ENCODE results near the gene TCF23. TPM values are rescaled to one million over a fixed set of nuclear protein-coding genes. Genes with fewer than 3 reads are reported as not detected.

Gene TCF23
- not detected for total RNA-seq
- not detected for polyA plus RNA-seq (2013, experiment 1 of 2)
- not detected for polyA plus RNA-seq (2013, experiment 2 of 2)
- long read RNA-seq, experiment 1: 0 reads
- long read RNA-seq, experiment 2: 0 reads
- long read RNA-seq, experiment 3: 0 reads
- long read RNA-seq, experiment 4: 0 reads

DNA sequence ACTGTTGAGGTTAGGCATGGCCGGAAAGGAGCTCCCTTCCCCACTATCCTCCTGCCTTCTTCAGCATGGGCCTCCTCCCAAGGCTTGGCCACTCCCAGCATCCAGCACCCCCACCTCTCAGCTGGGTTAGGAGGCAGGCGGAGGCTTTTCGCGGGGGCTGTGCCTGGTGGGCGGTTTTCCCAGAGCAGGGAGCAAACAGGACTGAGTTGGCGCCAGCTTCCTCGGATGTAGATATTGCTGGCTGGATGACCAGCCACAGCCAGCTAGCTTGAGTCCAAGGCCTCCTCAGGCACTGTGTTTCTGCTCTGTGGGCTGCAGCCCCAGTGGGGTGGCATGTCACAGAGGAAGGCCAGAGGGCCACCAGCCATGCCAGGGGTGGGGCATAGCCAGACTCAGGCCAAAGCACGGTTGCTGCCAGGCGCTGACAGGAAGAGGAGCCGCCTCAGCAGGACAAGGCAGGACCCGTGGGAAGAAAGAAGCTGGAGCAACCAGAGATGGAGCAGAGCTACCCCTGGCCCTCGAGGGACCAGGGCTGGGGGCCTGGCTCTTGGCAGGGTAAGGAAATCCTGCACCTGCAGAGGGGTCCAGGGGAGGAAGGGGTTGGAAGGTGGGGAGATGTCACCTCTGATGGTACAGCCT lies at the start of gene TCF23:
TCF23 (plus strand) TSS at position 204 of the 639 bp plus-strand sequence; CDS start at position 334, 130 bp downstream.
- Mint-ChIP-seq H3K27ac (no peak within 1 kb of the TSS), H3K36me3 (ENCODE audit: low read depth) (no peaks in the 10 kb centered on the region), H3K9me3 (no peaks in the 10 kb centered on the region)

DNA sequence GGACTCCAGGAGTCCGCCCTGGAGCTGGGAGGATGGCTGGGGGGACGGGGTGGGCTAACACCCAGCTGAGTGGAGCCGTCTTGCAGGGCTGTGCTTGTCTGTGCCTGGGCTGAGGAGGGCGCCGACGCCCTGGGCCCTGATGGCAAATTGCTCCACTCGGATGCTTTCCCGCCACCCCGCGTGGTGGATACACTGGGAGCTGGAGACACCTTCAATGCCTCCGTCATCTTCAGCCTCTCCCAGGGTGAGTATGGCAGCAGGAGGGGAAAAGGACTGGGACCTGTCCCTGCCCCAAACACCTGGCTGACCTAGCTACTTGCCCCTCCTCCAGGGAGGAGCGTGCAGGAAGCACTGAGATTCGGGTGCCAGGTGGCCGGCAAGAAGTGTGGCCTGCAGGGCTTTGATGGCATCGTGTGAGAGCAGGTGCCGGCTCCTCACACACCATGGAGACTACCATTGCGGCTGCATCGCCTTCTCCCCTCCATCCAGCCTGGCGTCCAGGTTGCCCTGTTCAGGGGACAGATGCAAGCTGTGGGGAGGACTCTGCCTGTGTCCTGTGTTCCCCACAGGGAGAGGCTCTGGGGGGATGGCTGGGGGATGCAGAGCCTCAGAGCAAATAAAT lies 49.4 kb upstream of the TCF23 start:
- peaks cover 4% of the 10 kb centered on the region for H3K4me1 Mint-ChIP-seq
- H3K27ac ChIP-seq (ENCODE audit: low read depth, low read length): no peak overlapping the region
- no peaks in the 10 kb centered on the region for H3K9me3 Mint-ChIP-seq
- DNase-seq: no peak
- no peak overlapping the region for H3K4me3 Mint-ChIP-seq
- H3K9me3 ChIP-seq (ENCODE audit: control insufficient read depth, low read length): no peaks in the 10 kb centered on the region
- no peaks in the 10 kb centered on the region for H3K27me3 Mint-ChIP-seq (ENCODE audit: insufficient read depth)
- no peak overlapping the region for H3K9ac ChIP-seq (ENCODE audit: extremely low read depth, low read length, poor library complexity, severe bottlenecking)
- H3K36me3 Mint-ChIP-seq (ENCODE audit: low read depth): no peaks in the 10 kb centered on the region
- no peak overlapping the region for H3K27ac Mint-ChIP-seq
- H3K4me1 ChIP-seq (ENCODE audit: control insufficient read depth, insufficient read depth, low read length): peaks cover 5% of the 10 kb centered on the region
- TF ChIP-seq, protein P1, sequence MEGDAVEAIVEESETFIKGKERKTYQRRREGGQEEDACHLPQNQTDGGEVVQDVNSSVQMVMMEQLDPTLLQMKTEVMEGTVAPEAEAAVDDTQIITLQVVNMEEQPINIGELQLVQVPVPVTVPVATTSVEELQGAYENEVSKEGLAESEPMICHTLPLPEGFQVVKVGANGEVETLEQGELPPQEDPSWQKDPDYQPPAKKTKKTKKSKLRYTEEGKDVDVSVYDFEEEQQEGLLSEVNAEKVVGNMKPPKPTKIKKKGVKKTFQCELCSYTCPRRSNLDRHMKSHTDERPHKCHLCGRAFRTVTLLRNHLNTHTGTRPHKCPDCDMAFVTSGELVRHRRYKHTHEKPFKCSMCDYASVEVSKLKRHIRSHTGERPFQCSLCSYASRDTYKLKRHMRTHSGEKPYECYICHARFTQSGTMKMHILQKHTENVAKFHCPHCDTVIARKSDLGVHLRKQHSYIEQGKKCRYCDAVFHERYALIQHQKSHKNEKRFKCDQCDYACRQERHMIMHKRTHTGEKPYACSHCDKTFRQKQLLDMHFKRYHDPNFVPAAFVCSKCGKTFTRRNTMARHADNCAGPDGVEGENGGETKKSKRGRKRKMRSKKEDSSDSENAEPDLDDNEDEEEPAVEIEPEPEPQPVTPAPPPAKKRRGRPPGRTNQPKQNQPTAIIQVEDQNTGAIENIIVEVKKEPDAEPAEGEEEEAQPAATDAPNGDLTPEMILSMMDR (conservative IDR thresholded peaks at IDR 0.05): no peak
- no peak overlapping the region for H3K4me3 ChIP-seq (ENCODE audit: low read length)
- 89 to 90% methylated on average over 12 to 19 of the region's 19 CpGs for WGBS, 2 experiments (ENCODE audit: insufficient coverage in 1 of 2, insufficient read length in 1 of 2)
- H3K27me3 ChIP-seq (ENCODE audit: control insufficient read depth, insufficient read depth, low read length, poor library complexity, severe bottlenecking): no peaks in the 10 kb centered on the region
- H3K36me3 ChIP-seq (ENCODE audit: control insufficient read depth, insufficient read depth, low read length): no peaks in the 10 kb centered on the region

More for the DNA sequence above, at the start of gene TCF23:
- H3K27ac ChIP-seq (ENCODE audit: low read depth, low read length): no peak within 1 kb of the TSS
- no peaks in the 10 kb centered on the region for H3K36me3 ChIP-seq (ENCODE audit: control insufficient read depth, insufficient read depth, low read length)
- no peak for DNase-seq
- no peak within 1 kb of the TSS for H3K4me3 ChIP-seq (ENCODE audit: low read length)
- WGBS, 2 experiments (ENCODE audit: insufficient coverage in 1 of 2, insufficient read length in 1 of 2): 93% methylated on average over 7 to 12 of the region's 12 CpGs
- peaks cover 3% of the 10 kb centered on the region for H3K27me3 Mint-ChIP-seq (ENCODE audit: insufficient read depth)
- no peaks in the 10 kb centered on the region for H3K27me3 ChIP-seq (ENCODE audit: control insufficient read depth, insufficient read depth, low read length, poor library complexity, severe bottlenecking)
- H3K4me3 Mint-ChIP-seq: no peak within 1 kb of the TSS
- H3K4me1 ChIP-seq (ENCODE audit: control insufficient read depth, insufficient read depth, low read length): no peaks in the 10 kb centered on the region
- no peaks in the 10 kb centered on the region for H3K9me3 ChIP-seq (ENCODE audit: control insufficient read depth, low read length)
- no peak within 1 kb of the TSS for H3K9ac ChIP-seq (ENCODE audit: extremely low read depth, low read length, poor library complexity, severe bottlenecking)
- H3K4me1 Mint-ChIP-seq: no peaks in the 10 kb centered on the region
- TF ChIP-seq, protein P1 (conservative IDR thresholded peaks at IDR 0.05): no peak

DNA sequence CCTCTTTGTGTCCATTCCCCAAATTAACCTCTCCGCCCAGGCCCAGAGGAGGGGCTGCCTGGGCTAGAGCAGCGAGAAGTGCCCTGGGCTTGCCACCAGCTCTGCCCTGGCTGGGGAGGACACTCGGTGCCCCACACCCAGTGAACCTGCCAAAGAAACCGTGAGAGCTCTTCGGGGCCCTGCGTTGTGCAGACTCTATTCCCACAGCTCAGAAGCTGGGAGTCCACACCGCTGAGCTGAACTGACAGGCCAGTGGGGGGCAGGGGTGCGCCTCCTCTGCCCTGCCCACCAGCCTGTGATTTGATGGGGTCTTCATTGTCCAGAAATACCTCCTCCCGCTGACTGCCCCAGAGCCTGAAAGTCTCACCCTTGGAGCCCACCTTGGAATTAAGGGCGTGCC lies 48.8 kb upstream of the TCF23 start:
- no peak overlapping the region for H3K27ac ChIP-seq (ENCODE audit: low read depth, low read length)
- H3K4me3 ChIP-seq (ENCODE audit: low read length): no peak overlapping the region
- H3K9me3 ChIP-seq (ENCODE audit: control insufficient read depth, low read length): no peaks in the 10 kb centered on the region
- WGBS, 2 experiments (ENCODE audit: insufficient coverage in 1 of 2, insufficient read length in 1 of 2): 82 to 83% methylated on average over 8 to 10 of the region's 10 CpGs
- no peaks in the 10 kb centered on the region for H3K36me3 ChIP-seq (ENCODE audit: control insufficient read depth, insufficient read depth, low read length)
- TF ChIP-seq, protein P1 (conservative IDR thresholded peaks at IDR 0.05): no peak
- no peak for DNase-seq
- Mint-ChIP-seq H3K4me1 (peaks cover 4% of the 10 kb centered on the region), H3K36me3 (ENCODE audit: low read depth) (no peaks in the 10 kb centered on the region), H3K9me3 (no peaks in the 10 kb centered on the region), H3K27ac (peak overlapping the region; percentile 49), H3K27me3 (ENCODE audit: insufficient read depth) (no peaks in the 10 kb centered on the region), H3K4me3 (no peak overlapping the region)
- H3K9ac ChIP-seq (ENCODE audit: extremely low read depth, low read length, poor library complexity, severe bottlenecking): no peak overlapping the region
- H3K27me3 ChIP-seq (ENCODE audit: control insufficient read depth, insufficient read depth, low read length, poor library complexity, severe bottlenecking): peaks cover 5% of the 10 kb centered on the region
- H3K4me1 ChIP-seq (ENCODE audit: control insufficient read depth, insufficient read depth, low read length): peaks cover 5% of the 10 kb centered on the region

All from endodermal cell (in vitro differentiated cells).